ENCODE data around the gene FGFR2.

Gene FGFR2

GRCh38 chr10:121459279-121459621, 139.0 kb downstream of the FGFR2 start:
- no peak for DNase-seq (ENCODE audit: low read depth in 2 of 2, low spot score in 1 of 2)

DNA sequence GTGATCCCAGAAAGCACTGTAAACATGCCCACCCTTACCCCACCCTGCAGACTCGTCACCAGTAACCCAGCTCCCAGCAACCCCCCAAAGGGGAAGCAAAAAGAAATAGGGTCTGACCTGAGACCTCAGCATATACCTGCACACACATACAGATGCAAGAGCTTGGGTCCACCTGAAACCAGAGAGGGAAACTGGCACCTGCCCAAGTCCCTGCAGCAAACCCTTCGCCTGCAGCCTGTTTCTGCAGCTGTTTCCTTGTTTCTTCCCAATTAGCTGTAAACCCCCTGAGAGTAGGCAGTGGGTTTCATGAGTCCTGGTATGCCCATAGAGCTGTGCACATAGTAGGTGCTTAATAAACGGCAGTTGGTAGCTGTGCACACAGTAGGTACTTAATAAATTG, 140.5 kb downstream of the FGFR2 start:
- no peak for DNase-seq (ENCODE audit: low read depth in 2 of 2, low spot score in 1 of 2)

DNA sequence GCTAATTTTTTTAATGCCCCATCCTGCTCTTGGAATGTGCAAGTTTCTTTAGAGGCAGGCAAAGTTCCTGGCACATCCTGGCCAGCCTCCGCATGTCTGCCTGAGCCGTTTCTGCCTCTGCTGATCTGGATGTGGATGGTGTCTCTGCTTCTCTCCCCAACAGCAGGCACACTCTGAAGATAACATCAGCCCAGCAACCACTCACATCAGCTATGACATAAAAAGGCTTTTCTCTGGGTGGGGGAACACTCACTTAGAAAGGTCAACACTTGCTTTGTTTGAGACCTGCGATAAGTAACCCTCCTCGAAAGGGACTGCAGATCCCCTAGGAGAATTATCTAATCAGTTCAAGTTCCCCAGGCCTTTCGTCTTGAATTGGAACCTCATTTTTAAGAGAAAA, 142.9 kb downstream of the FGFR2 start:
- no peak for DNase-seq (ENCODE audit: low read depth in 2 of 2, low spot score in 1 of 2)

DNA sequence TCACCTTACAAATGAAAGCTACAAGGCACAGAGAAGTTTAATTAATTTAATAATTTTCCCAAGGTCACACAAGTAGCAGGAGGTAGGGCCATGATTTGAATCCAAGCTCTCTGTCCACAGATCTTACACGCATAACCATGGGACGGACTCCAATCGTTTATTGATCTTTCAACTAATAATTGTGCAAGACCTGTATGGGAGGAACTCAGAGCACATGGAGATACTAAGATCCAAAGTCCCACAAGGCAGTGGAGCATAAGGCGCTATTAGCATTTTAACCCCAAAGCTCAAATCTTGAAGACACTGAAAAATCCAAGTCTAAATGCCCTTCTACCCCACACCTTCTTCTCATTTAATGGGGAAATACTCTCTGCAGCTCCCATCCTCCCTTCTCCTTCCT, 143.5 kb downstream of the FGFR2 start:
- no peak for DNase-seq (ENCODE audit: low read depth in 2 of 2, low spot score in 1 of 2)

GRCh38 chr10:121453160-121453559, 145.1 kb downstream of the FGFR2 start:
- DNase-seq (ENCODE audit: low read depth in 2 of 2, low spot score in 1 of 2) = no peak

DNA sequence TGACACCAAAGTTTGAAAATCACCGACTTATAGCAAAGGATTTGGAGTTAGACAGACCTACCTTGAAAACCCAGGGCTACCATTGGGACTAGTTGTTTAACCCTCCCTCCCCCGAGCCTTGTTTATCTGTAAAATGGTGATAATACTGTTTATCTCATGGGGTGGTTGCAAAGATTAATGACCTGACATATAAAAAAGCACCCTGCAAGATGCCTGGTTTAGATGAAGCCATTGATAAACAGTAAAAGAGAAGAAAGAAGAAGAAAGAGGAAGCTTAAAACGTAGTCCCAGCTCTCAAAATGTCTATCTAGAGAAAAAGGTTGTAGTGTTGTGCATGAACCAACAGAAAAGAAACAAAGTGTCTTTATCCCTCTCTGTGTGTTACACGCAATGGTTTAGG, 145.7 kb downstream of the FGFR2 start:
- no peak for DNase-seq (ENCODE audit: low read depth in 2 of 2, low spot score in 1 of 2)

DNA sequence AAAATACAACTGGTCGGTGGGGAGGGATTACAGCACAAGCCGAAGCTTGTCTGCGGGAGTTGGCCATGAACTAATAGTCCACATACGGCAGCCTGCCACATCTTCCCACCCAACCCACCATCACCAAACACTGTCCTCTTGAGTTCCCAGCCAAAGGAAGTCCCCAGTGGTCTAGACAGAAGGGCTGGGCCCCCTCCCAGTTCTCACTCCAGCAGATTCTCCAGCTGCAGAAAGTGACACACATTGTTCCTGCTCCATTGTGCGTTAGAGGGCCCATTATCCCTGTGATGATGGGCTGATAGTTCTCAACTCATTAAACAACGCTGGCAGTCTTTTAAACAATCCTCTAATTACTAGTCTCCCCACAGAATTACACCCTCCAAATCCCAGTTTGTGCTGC, 148.0 kb downstream of the FGFR2 start:
- DNase-seq (ENCODE audit: low read depth in 2 of 2, low spot score in 1 of 2) = no peak

GRCh38 chr10:121449482-121449924, 148.7 kb downstream of the FGFR2 start:
- no peak for DNase-seq (ENCODE audit: low read depth in 2 of 2, low spot score in 1 of 2)

DNA sequence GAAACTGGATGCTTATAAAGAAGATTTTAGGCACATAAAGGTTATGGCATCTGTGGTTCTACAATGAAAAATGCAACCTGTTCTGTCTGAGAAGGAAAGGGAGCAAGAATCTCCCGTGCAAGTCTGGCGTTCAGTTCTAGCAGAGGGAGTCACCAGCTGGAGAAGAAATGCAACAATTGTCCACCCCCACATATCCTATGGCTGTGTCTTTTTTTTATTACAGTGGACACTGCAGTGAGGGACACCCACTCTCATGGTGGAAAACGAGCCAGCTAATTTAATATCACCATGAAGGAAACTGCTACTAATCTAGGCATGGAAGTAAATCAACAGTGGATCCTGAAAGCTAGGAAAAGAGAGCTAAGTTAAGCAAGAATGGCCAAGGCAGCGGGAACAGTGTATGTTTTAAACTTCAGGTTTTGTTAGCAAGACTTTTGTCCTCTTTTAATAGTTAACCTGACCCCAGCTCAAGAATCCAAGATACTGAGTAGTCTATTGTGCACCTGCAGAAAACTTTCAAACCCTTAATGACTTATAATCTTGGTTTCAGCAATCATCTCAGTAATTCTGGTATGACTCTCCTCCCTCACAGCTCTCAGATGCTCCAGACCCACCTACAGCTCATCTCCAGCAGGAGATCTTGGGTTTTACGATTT, 149.3 kb downstream of the FGFR2 start:
- DNase-seq (ENCODE audit: low read depth in 2 of 2, low spot score in 1 of 2) = no peak

- DNase-seq (ENCODE audit: low read depth in 2 of 2, low spot score in 1 of 2) = no peak
Measured at GRCh38 chr10:121444520-121445165, 153.6 kb downstream of the FGFR2 start.

DNA sequence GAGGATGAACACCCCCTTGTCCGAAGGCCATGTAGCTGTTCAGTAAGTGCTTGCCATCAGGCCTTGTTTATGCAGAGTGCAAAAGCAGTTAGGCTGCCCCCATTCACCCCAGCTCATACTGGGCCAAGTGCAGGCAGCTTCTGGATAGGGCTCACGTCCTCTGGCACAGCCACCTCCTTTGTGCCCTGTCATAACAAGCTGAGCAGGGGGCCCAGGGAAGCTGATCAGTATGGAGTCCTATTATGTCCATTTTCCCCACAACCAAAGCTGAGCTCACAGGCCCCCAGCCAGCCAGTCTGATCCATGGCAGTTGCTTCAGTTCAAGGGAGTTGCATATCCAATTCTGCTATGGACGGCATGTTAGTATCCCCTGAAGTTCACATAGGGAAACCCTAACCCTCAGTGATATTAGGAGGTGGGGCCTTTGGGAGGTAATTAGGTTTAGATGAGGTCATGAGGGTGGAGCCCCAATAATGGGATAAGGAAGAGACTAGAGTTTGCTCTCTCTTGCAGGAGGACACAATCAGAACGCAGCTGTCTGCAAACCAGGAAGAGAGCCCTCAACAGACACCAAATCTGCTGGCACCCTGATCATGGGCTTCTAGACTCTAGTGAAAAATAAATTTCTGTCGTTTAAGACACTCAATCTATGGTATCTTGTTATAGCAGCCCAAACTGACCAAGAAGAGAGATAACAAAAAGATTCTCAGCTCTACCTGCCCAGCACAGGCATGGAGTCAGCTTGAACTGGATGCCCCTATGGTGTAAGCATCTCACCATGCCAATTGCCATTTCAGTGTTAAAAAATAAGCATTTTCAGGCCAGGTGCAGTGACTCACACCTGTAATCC, 155.9 kb downstream of the FGFR2 start:
- no peak for DNase-seq (ENCODE audit: low read depth in 2 of 2, low spot score in 1 of 2)

GRCh38 chr10:121440461-121440860, 157.8 kb downstream of the FGFR2 start:
- no peak for DNase-seq (ENCODE audit: low read depth in 2 of 2, low spot score in 1 of 2)

- no peak for DNase-seq (ENCODE audit: low read depth in 2 of 2, low spot score in 1 of 2)
Measured at GRCh38 chr10:121438333-121438732, 159.9 kb downstream of the FGFR2 start.

- DNase-seq (ENCODE audit: low read depth in 2 of 2, low spot score in 1 of 2) = no peak
Measured at GRCh38 chr10:121437596-121437995, 160.6 kb downstream of the FGFR2 start.

DNA sequence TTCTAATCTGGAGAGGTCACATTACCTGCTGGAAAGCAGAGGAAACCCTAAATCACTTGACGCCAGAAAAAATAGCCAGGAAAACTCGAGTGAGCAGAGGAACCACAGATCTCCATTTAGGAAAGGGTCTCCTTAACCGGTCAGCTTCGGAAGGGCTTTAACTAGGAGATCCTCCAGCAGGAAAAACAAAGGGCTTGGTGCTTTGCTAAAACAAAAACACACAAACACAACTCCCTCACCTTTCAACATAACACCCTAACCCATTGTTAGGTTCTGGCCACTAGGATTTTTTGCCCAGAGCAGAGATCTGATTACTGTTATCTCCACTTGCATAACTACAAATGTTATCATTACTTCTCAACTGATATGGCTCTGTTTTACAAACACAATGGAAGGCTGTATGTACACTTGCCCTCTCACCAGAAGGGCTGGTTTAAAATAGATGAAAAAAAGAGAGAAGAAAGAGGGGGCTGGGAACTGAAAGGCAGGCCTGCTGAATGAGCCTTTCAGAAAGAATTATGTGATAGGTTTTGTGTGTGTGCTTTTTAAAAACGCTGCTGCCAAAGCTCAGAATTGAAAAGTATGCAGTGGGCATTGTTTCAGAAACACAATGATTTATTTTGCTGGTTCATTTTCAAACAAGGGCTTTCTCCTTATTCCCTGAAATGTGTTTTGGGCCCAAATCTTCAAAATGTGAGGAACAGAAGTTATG, 161.5 kb downstream of the FGFR2 start:
- no peak for DNase-seq (ENCODE audit: low read depth in 2 of 2, low spot score in 1 of 2)

- DNase-seq (ENCODE audit: low read depth in 2 of 2, low spot score in 1 of 2) = no peak
Measured at GRCh38 chr10:121436281-121436629, 162.0 kb downstream of the FGFR2 start.

GRCh38 chr10:121435099-121435875, 163.0 kb downstream of the FGFR2 start:
- no peak for DNase-seq (ENCODE audit: low read depth in 2 of 2, low spot score in 1 of 2)

DNA sequence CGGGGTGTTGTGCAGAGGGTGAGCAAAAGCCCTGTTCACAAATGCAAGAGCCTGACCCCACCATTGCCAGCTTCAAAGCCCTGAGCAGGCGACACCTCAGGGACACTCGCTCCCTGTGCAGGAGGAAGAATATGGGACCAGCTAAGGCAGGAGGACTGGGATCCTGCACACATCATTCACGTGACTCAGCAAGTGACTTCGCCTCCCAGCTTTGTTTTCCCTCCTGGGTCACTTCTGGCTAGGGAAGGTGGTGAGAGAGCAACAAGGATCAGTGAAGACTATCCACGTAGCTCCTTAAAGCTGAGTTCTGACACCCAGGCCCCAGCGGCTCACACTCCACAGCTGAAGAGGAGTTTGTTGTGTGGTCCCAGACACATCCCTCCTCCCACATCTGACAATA, 164.3 kb downstream of the FGFR2 start:
- no peak for DNase-seq (ENCODE audit: low read depth in 2 of 2, low spot score in 1 of 2)

GRCh38 chr10:121428867-121429266, 169.4 kb downstream of the FGFR2 start:
- no peak for DNase-seq (ENCODE audit: low read depth in 2 of 2, low spot score in 1 of 2)

Measured in stimulated activated CD8-positive, alpha-beta memory T cell treated with anti-CD3 and anti-CD28 coated beads, Interleukin-4, amount 100 ng/mL, for 1 hour (primary cell).